PFSK-1 (cell line): ENCODE measurements around the gene ENTPD2.

Experiments used
- FOXP2 ChIP-seq: optimal IDR thresholded peaks from 2 replicates; pipeline ENCODE3; 2011; ENCODE audit warnings: borderline replicate concordance, control low read depth, inconsistent platforms; ENCODE audit not compliant: insufficient read depth; ENCODE audit errors: extremely low read length, extremely low read depth
- POLR2AphosphoS5 ChIP-seq: IDR thresholded peaks from 2 replicates; pipeline ENCODE4 v1.6.1; 2012; ENCODE audit warnings: low read depth, mild to moderate bottlenecking, control low read depth, low read length, moderate library complexity
- REST ChIP-seq, 2 experiments: IDR thresholded peaks; 2 replicates each; pipeline versions ENCODE4 v1.6.1 to v1.8.0; 2011 to 2012; ENCODE audit warnings: low read depth in 2 of 2, low read length in 2 of 2, control low read depth in 1 of 2, inconsistent platforms in 1 of 2, mild to moderate bottlenecking in 1 of 2, moderate library complexity in 1 of 2; ENCODE audit not compliant: insufficient read depth in 1 of 2
- SIN3A ChIP-seq: IDR thresholded peaks from 2 replicates; pipeline ENCODE4 v1.6.1; 2012; ENCODE audit warnings: mild to moderate bottlenecking, low read length, moderate library complexity, borderline replicate concordance; ENCODE audit not compliant: insufficient read depth
- TAF1 ChIP-seq: IDR thresholded peaks from 2 replicates; pipeline ENCODE4 v1.6.1; 2012; ENCODE audit warnings: low read length, control low read depth, borderline replicate concordance; ENCODE audit not compliant: insufficient read depth

The ENTPD2 gene

GRCh38 chr9:137011907-137012675 is 41.8 kb downstream of the ENTPD2 start:
- no peak for TF ChIP-seq SIN3A
- no peak for TF ChIP-seq TAF1
- TF ChIP-seq POLR2AphosphoS5, result no peak
- TF ChIP-seq REST (IDR thresholded peaks at IDR 0.05; ENCODE audit: insufficient read depth in 1 of 2, low read depth in 2 of 2, low read length in 2 of 2), result no peak

GRCh38 chr9:137011156-137011555 is 42.7 kb downstream of the ENTPD2 start:
- no peak for TF ChIP-seq FOXP2
- no peak for TF ChIP-seq TAF1
- no peak for TF ChIP-seq POLR2AphosphoS5
- TF ChIP-seq SIN3A, result no peak
- no peak for TF ChIP-seq REST (IDR thresholded peaks at IDR 0.05; ENCODE audit: insufficient read depth in 1 of 2, low read depth in 2 of 2, low read length in 2 of 2)

- no peak for TF ChIP-seq FOXP2
These were observed 43.7 kb downstream of the ENTPD2 start for GRCh38 chr9:137009938-137010732.

GRCh38 chr9:137009217-137009616 is 44.6 kb downstream of the ENTPD2 start:
- TF ChIP-seq POLR2AphosphoS5 (no peak), TAF1 (no peak), SIN3A (no peak), REST (IDR thresholded peaks at IDR 0.05; ENCODE audit: insufficient read depth in 1 of 2, low read depth in 2 of 2, low read length in 2 of 2) (no peak), FOXP2 (no peak)

GRCh38 chr9:137008312-137008711 is 45.5 kb downstream of the ENTPD2 start:
- TF ChIP-seq REST (IDR thresholded peaks at IDR 0.05; ENCODE audit: insufficient read depth in 1 of 2, low read depth in 2 of 2, low read length in 2 of 2), result no peak
- no peak for TF ChIP-seq FOXP2
- TF ChIP-seq TAF1, result no peak
- TF ChIP-seq SIN3A, result no peak
- TF ChIP-seq POLR2AphosphoS5, result no peak
